Anterior cingulate cortex (tissue), 58 donors: ENCODE results near the gene NNAT.
A peak's percentile ranks its signal among the peaks of the same experiment; 100 is the strongest.

ENCODE experiments used
- DNase-seq, 58 donors: peaks; one replicate each; lab custom pipeline; 2025; lab: John Stamatoyannopoulos, UW

Gene NNAT

DNA sequence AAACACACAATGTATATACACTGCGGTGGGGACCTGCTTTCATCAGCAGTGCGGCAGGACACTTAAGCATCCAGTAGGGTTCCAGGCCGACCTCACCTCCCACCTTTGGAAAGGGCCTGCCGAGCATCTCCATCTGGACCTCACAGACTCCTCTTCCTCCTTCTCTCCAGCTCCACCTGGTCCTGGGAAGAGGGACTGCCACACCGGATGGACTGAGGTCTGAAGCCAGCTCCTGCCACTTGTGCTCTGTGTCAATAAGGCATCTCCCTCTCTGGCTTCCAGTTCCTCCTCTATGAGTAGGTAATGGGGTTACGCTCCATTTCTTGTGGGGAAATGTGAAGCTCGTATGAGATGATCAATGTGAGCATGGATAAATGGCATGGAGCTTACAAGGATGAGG is 19.1 kb upstream of the NNAT start:
- no peak for DNase-seq

DNA sequence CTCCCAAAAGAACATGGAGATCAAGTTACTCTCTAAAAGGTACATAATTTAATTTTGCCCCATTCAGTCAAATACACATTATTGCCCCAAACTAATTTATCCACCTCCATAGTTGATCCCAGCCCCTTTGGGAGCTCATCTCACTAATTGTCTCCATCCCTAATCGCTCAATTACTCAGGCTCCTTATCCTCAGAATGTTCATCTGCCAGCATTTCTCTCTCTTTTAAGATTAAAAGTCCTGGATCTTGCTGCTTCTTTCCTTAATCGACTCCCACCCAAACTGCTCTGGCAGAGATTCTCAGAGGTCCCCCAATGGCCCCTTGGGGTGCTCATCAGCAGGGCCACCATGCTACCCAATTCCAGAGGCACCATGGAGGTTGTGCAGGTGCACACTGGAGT is 18.4 kb upstream of the NNAT start:
- no peak for DNase-seq

DNA sequence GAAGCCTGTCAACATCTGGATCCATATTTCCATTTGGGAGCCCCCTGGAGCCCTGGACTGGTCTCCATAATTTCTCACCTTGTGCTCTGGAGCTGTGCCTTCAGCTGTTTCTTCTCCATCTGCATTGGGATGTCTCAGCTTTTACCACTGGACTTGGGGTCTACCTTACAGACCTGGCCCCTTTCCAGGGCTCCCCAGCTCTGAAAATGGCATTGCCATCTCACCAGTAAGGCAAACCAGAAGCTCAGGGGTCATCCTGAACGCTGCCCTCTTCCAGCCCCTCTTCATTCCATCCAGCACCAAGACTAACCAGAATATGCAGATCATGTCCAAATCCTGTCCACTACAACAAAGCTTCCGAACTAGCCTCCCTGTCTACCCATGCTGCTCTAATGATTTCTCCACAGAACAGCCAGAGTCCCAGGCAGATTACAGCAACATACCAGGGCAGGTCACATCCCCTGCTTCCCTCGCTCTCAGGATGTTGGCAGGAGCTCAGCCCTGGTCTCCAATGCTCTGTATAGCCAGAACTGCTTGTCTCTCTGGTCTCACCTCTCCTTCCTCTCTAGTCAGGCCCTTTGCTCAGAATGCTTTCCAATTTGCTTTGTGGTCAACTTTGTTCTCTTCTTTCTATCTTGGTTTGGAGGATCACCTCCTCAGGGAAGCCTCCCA is 17.7 kb upstream of the NNAT start:
- no peak for DNase-seq

DNA sequence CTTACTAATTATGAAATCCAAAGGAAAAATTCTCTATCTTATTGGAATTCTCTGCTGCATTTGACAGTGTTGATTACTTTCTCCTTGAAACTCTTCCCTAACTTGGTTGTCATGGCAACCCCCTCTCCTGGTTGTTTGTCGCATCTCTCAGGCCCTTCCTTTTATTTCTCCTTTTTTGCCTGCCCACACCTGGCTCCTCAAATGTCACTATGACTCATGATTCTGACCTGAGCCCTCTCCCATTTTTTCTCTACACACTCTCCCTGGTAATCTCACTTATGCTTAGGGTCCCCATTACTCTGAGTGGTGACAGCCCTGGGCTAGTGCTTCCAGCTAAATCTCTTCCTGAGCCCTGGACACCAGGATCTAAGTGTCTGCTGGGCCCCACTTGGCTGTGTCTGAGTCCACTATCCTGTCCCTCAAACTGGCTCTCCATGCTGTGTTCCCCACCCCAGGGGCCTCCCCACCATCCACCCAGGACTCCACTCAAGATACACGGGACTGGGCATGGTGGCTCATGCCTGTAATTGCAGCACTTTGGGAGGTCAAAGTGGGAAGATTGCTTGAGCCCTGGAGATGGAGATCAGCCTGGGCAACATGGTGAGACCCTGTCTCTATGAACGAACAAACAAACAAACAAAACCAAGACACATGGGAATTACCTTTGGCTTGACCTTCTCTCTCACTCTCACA is 16.5 kb upstream of the NNAT start:
- DNase-seq: peak in 2 of 58 donors; percentile 8 to 10

DNA sequence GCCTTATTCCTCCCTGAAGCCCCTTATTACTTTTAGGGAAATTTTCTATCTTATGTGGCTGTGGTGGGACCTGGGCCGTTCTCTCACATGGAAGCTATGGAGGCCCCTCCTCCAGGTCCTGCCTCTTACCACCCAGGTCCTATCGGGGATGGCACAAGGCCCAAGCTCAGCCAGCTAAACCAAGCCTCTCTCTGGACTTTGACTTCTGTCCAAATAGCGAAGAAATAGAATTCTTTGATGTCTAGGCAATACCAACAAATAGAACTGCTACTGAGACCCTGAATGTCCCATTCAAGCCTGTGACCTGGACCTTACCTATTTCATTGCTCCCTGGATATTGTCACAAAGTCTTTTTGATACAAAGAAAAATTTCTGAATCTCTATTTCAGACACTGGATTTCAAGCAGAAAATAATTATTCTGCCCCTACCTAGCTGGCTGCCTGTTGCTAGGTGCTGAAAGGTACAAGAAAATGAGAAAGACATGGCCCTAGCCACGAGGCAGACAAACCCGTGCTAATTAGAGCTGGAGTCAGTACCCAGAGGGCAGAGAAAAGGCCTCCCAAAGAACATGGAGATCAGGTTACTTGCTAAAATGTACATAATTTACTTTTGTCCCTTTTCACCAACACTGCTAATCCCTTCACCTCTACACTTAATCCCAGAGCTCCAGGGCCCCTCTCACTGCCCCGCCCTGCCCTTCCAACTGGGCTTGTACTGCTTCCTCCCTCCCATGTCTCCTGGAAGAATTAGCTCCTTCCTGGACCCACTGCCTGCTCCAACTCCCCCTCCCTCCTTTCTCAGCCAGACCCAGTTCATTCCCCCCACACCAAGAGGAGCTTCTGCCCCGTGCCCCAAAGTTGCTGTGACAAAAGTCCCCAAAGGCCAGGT is 15.5 kb upstream of the NNAT start:
- no peak for DNase-seq

DNA sequence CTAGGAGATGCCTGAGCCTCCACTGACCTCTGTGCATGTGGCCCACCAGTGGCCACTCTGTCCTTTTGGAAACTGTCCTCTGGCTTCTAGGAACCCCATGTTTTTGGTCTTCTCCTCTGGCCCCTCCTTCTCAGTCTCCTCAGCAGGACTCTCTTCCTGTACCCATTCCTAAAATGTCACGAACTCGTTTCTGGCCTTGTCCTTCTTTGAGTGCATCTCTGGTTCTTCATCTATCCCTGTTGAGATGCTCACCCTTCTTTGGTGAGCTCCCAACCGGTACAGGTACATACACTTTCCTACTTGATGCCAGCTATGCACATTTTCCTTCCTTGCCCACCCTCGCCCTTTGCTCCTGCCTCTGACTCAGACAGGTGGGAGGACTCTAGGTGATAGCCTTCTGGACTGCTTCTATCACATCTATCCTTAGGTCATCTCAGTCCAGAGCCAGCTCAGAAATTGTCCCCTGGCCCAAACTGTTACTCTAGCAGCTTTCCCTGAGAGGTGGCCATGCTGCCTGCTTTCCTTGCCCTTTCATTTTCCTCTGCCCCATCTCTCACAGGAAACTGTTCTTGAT is 14.8 kb upstream of the NNAT start:
- no peak for DNase-seq

DNA sequence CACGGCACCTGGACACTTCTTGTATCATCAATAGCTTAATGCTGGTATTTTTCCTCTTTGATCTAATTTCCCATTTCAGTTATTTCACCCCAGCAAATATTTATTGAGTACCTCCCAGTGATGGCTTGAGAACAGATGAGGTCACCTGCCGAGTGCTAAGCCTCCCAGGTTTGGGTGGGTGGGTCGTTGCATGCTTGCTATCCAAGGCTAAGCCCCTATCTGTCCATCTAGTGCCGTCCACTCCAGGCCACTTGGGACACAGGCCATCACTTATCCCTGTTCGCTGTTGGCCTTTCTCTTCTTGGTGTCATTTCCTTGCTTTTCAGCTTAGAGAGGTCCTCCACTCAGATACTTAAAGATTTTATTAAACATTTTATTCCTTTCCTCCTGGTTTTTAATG is 10.8 kb upstream of the NNAT start:
- no peak for DNase-seq

DNA sequence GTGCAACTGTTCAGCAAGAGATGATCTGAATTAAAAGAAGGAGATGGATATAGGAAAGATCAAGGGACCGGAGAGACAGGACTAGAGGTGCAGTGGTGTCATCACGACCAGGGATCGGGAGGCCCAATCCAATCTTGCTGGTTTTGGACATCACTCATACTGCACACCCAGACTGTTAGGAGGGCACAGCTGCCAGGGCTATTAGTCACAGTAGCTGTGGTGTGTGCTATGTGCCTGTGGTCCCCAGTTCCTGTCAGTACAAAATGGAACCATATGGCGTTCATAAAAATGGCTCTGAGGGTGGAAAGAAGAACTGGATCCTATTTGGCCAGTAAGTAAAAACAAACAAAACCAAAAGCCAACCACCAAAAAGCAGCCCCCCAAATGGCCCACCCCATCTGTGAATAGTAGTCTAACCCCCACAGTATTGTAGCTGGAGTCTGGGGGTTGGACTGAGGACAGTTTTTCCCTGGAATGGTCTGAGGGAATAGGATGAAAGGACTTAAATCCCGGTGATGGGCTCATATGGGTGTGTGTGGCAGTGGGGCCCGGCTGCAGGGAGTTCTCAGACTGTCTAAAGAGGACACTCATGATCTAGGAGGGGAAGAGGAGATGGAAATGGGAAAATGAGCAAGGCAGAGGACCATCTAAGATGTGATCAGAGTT is 9.3 kb upstream of the NNAT start:
- DNase-seq: no peak

DNA sequence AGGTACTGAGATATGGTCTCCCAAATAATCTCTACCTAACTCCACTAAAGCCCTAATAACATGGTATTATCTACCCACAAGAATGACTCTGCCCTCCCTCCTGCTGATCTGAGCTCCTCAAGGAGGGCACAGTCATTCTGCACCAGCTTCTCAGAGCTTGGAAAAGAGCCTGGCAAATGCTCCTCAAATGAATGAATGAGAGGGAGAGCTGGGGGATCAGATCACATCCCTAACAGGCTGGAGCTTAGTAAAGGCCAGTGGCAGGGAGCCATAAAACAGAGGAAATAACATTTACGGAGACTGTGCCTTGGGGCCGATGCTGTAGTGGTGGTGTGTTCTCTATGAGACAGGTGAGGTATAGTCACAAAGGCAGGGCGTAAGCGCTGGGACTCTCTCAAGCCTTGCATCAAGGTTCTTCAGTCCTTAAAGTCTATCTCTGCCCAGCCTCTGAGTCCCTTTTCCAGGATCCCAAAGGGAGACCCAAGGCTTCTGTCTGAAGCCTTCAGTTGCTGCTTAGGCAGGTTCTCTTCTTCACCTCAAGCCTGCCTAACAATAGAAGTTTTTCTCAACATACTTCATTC is 7.2 kb upstream of the NNAT start:
- no peak for DNase-seq

DNA sequence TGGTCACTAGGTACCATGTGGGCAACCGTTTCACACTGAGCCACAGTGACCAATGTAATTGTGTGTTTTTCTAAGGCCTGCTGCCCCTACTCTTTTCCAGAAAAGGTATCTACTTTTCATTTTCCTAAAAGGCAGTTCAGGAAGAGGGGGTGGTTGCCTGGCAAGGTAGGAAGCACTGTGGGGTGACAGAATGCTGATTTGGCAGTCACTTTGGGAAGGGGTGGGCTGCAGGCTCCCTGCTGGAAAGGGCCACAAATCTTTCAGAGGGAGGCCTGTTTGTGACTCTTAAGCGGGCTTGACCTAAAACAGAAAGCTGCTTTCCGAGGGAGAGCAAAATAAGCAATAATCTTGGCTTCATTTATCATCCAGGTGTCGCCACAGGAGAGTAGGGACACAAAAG is 5.2 kb upstream of the NNAT start:
- DNase-seq: no peak

DNA sequence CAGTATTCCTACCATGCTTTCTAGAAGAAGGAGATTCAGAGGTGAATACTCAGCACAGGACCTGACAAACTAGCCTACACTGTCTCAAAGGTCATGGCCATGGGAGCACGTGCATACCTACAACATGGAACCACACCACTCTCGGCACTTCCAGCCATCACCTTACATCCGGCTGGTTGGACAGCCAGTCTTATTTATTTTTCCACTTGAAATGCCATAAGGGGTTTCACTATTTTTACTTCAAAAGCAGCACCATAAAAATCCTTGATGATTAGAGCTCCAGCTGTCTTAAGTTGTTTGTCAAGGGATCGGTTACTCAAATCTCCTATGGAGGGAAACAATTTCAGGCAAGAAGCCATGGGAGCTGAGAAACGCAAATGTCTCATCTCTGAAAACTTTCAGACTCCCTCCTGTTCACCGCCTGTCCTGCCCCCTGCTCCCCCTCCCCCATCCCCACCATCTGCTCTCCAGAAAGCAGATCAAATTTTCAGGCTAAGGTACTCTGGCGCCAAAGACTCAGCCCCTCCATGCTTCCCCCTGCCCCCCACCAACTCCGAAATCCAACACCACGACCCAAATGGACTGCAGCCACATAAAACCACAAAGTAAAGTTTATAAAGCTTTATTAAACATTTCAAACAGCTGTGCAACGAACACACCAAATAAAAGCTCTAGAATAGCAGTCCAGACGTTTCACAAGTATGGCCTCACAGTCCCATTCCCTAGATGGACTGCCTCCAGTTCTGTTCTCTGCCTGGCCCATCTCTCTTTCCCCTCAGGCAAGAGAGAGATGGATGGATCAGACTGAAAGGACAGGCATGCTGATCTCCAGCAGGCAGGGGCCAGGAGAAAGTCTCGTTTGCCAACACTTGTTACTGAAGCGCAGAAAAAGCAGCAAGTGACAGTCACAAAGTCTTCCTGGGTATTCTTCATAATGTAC is 4.0 kb upstream of the NNAT start:
- no peak for DNase-seq

DNA sequence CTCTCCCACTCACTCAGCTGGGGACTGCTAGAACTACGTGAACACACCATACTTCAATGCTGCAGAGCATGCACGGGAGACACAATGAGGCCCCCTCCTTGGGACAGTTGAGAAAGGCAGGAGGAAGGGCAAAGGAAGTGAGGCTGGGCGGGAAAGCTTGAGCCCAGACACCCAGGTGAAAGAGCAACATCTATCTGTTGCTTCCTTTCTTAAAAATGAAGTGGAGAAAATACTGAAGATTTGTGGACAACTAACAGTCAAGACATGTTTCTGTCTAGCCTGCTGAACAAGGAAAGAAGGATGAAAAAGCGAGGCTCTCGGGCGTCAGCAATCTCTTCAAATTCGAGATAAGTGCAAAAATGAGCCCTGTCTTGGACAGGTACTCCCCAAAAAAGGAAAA is 3.0 kb upstream of the NNAT start:
- DNase-seq: no peak

DNA sequence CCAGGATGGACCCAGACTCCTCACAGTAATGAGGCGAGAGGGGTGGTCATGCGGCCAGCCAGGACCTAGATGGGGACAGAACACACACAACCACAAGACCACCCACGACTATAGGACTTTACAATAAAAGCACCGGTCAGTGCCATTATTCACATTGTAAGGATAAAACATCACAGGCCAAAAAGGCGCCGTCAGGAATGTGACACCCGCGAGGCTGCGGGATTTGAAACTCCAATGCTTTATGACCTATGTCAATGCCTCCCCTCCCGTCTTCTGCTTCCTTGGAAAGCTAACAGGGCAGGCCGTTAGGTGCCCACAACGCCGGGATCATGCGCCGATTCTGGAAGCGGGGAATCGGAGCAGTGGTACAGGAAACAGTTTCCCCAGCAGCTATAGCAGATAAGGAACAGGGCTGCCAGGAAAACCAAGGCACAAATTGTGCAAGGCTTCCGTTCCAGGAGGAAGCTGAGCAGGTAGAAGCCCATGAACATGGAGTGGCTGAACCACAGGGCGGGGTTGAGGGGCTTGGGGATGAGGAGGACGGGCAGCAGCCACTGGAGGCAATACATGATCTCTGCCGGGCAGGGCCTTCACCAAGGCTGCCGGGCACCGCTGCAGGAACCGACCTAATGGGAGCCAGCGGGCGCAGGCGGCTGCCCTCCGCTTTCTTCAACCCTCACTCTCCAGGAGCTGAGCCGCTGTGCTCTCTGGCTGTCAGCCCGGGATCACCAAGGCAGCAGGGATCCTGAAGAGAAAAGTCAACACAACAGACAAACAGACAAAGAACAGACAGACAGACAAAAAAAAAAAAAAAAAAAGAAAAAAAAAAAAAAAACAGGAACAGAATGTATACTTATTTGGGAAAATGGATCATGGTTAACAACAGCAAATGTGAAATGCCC is 2.2 kb upstream of the NNAT start:
- peak in 21 of 58 donors; percentile 10 to 58 (median 27) for DNase-seq

DNA sequence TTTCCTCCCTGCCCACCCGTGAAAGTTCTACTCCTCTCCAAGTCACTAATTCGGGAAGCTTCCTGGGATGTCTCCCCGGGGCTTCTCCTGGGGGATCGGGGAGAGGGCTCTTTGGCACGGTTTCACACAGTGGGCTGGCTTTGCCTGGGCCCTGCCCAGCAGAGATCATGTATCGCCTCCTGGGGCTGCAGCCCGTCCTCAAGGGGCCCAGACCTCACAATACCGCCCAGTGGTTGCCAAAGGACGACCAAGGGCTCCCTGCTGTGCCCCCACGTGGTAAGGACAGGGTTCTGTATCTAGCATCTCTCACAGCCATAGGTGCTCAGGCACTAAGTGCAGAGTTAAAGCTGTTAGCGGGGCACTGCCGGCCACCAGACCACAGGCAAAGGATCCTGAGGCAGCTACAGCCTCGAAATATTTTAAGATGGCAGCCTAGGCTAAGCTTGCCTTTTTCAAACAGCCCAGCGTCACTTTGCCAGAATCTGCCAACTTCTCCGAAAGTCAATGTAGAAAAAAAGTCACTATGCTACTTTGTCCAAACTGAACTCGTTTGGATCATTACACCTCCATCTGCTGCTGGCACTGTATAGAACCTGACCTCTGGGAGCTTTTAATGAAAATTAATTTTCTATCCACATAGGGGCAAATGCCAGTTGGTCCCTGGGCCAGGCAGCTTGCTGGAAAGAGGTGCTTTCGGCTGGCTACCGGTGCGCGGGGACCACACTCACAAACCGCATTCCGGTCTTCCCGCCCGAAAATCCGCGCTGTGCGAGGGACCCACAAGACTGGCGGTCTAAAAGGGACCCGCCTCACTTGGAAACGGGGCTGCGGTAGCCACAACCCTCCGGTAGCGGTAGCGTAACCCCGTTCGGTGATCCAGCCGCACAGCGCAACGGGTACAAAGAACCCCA is 1.3 kb upstream of the NNAT start:
- DNase-seq: no peak

DNA sequence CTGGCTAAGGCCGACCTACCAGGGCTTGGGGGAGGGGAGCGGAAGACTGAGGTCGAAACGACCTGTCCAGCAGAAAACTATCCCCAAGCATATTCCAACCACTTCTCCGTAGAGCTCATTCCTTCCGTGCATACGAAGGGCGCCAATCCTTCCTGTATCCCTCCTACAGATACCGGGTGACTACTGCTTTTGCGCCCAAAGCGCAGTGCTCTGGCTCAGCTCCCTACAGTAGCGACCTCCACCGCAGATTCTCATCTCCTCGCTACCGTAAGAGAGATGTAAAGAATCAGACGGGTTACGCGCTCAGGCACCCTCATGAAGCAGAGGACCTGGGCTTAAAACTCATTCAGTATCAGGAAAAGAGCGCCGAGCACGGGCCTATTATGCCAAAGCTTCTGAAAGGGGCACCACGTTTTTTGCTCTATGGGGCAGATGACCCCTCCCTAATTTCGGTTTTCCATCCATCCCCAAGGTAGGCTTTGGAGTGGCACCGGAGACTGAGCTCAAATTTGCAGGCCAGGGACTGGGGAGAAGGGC is 563 bp upstream of the NNAT start:
- DNase-seq: peak in 1 of 58 donors; percentile 47

DNA sequence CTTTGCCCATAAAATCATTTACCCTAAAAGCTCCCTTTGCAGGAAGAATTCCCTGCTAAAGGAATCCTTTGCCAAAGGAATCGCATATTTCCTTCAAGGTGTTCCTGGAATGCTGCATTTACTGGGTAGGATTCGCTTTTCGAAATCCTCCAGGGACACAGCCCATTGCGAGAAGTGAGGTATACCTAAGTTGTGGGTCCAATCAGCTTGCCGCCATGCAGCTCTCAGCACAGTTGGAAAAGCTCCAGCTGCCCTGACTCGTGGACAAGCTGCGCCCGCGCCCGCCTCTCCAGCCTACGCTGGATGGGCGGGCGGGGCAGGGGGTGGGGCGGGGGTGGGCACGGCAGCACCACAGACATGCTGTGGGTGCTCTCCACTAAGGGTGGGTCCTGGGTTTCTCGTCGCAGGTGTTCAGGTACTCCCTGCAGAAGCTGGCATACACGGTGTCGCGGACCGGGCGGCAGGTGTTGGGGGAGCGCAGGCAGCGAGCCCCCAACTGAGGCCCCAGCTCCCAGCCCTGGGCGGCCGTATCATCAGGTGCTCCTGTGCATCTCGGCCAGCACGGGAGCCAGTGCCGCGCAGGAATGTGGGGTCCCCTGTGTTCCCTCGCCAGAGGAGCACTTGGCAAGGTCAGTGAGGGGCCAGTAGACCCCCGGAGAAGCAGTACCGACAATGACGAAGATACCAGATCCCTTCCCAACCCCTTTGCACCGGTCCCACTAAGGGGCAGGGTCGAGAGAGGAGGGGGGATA is 1.4 kb downstream of the NNAT start:
- DNase-seq: peak in 11 of 58 donors; percentile 9 to 50 (median 19)
